HG02610 (cell line): Measurements from ENCODE around the gene MBD4.
"Not testable (repeated sequence)": the region's sequence is repeated elsewhere in the genome, so short reads cannot be mapped to it uniquely, and the experiment has no call there.

Experiments used
- ATAC-seq: cut with Tn5 transposase; IDR thresholded peaks from one replicate; pipeline ENCODE4 v1.9.1; 2021; ENCODE audit warnings: mild to moderate bottlenecking, moderate library complexity; ENCODE audit not compliant: unreplicated experiment

MBD4 gene

DNA sequence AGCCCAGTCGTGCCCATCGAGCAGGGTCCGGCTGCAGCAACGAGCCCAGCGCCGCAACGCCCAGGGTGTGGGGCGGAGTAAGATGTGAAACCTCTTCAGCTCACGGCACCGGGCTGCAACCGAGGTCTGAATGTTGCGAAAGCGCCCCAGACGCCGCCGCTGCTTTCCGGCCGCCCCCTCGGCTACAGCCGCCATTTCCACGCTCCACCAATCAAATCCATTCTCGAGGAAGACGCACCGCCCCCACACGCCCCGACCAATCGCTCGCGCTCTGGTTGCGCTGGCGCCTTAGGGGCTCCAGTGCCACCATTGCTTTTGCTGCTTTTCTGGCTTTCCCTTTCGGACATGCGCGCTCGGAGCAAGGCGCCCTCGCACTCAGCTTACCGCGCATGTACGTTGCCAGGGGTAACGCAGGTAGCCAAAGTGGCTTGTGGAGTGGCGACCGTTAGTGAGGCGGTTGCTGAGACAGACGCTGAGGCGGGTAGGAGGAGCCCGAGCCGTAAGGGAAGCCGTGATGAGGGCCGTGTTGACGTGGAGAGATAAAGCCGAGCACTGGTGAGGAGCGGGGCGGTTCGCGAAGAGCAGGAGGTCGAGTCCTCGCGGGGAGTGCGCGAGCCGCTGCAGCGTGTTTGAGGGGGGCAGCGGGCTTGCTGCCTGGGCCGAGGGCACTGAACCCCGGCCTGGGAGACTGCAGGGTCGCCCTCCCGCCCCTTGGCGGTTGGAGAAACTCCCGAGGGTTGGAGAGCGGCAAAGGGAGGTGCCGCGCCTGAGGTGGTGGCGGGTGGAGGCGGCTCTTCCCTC is at the start of gene MBD4, which contains the start of gene IFT122:
Gene MBD4 (minus strand): TSS at position 132 of the 801 bp plus-strand sequence. CDS start 115 bp downstream, at position 17.
Gene IFT122 (plus strand): TSS at position 408 of the 801 bp plus-strand sequence. CDS start 107 bp downstream, at position 515.
- peak; percentile 92 for ATAC-seq

GRCh38 chr3:129489258-129489657 is 49.5 kb upstream of the MBD4 start:
- not testable (repeated sequence) for ATAC-seq

DNA sequence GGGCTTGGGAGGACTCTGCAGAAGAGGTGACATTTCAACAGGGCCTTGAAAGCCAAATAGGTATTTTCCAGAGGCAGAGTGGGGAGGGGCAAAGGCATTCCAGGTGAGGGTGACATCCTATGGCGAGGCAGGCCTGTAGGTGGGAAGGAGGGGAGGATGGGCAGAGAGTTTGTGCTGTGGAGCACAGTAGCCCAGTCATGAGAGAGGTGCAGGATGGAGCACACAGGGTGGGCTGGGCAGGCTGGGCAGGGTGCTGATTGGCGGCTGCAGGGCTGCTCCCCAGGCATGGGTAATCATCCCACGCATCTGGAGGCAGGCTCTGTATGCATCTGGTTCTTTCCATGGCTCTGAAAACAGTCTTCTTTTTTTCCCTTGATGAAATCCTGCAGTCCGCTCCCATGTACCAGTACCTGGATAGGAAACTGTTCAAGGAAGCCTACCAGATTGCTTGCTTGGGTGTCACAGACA is 48.2 kb upstream of the MBD4 start:
- ATAC-seq = not testable (repeated sequence)

DNA sequence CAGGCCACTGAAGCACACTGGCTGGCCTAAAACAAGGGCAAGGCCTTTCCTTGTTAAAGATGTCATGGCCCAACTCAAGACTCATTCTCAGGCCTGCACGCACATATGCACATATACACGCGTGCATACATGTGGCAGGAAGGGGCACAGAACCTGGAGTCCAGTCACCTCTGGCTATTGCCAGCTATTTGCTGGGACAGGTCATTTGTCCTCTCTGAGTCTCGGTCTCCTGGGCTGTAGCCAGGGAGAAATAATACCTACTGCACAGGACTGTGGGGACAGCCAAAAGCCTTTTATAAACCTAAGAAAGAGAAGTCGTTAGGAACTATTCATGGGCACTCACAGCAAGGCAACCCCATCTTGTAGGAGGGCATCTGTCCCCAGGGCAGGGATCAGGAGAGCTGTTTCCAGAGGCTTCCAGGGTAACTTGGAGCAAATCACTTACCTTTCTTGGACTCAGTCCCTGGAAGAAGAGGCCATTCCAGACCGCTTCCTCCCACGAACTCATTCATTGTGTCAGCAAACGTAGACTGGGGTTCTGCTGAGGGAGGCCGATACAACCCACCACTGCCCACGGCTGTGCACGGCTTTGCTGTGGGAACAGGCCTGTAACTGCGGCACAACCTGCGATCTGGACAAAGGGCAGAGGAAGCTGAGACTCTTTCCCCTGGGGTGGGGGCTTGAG is 47.6 kb upstream of the MBD4 start:
- no peak for ATAC-seq

DNA sequence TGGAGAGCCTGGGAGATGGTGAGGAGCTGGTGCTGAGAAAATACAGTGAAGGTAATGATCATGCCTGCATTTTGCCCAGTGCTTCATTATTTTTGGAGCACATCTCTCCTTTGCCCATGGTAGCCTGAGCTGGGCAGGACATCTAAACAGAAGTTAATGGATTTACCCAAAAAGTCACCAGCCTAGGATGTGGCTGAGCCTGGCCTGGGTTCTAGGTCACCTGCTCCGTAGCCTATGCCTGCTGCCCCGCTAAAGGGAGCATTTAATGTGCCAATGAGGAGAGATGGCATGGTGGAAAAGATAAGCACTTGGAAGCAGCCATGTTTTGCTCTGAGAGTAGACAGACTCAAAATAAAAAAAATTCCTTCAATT is 46.9 kb upstream of the MBD4 start:
- ATAC-seq = no peak

DNA sequence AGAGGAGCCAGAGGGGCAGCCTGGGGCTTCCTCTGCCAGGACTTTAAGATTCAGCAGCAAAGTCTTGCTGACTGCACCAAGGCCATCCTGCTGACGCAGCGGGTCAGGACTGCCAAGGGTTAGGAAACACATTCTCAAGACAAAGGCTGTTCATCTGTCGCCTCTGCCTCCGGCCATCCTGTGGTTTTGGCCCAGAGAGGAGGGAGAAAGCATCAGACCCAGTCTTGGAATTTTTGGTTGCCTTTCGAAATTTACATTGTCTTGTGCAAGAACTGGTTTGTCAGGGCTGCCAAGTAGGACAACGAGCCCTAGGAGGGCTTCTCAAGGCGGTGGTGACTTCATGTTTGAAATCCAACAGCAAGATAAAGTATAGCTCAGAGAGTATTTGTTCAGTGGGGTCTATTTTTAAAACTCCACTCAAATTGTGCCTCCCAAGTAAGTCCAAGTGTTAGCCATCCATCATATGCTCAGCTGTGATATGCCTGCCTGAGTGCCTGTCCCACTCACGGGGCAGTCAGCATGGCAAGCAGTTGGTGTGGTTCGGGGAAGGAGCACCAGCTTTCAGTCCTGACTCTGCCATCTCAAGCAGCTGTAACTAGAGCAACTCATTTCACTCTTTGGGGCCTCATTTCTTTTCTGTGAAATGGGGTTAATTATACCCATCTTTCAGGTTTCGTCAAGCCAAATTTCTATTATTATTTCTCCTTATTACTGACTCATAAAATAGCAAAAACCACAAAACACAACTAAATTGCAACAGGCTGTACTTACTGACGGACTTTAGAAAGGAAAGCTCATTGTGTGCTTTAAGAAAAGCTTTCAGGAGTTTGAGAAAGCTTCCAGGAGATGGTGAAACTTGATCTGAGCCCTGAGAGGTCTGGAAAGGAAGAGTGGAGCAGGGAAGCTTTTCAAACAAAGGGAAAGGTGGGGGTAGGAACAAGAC is 46.2 kb upstream of the MBD4 start:
- no peak for ATAC-seq

- not testable (repeated sequence) for ATAC-seq
Observed at GRCh38 chr3:129485146-129485545, 45.4 kb upstream of the MBD4 start.

DNA sequence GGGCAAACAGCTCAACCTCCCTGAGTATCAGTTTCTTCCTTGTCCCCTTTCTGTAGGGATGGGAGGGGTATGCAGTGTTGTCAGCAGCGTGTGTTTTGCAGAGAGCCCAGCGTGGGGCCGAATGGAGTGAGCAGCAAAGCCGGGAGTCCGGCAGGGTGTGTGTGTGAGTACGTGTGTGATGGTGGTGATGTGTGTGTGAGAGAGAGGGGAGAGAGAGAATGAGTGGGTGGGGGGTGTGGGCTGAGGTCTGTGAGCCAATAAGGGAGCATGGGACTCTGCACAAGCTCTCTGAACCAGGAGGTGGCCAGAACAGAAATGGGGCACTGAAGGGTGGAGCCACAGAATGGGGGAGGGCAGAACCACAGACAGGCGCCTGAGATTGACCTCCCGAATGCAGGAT is 44.1 kb upstream of the MBD4 start:
- no peak for ATAC-seq

GRCh38 chr3:129482721-129483120 is 43.0 kb upstream of the MBD4 start:
- no peak for ATAC-seq

DNA sequence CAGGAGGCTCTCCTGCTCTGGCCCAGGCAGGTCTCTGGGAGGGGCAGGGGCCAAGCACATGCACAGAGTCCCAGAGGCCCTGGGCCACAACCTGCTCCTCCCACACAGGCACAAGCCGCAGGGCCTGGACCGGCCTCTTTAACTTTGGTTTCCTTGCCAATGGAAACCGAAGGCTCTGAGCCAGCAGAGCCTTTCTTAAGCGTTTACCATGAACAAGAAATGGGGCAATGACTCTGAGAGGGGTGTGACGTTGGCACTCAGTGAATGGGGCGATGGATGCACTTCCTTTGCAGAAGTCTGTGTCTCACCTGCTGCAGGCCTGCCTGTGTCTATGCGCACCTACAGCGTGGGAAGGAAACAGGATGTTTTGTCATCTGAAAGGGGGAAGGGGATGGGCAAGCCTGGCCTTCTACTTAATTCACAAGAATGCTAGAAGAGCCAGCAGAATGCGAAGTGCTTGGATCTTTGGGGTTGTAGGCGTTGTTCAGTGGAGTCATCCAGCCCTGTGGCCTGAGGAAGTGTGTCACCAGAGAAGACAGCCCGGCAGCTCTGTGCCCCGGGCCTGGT is 42.1 kb upstream of the MBD4 start:
- no peak for ATAC-seq

GRCh38 chr3:129481225-129481765 is 41.5 kb upstream of the MBD4 start:
- not testable (repeated sequence) for ATAC-seq

GRCh38 chr3:129476586-129476985 is 36.8 kb upstream of the MBD4 start:
- no peak for ATAC-seq

GRCh38 chr3:129475863-129476262 is 36.1 kb upstream of the MBD4 start:
- no peak for ATAC-seq

- ATAC-seq = no peak
Observed at GRCh38 chr3:129474984-129475804, 35.4 kb upstream of the MBD4 start.

GRCh38 chr3:129473769-129474152 is 34.0 kb upstream of the MBD4 start:
- ATAC-seq = no peak

DNA sequence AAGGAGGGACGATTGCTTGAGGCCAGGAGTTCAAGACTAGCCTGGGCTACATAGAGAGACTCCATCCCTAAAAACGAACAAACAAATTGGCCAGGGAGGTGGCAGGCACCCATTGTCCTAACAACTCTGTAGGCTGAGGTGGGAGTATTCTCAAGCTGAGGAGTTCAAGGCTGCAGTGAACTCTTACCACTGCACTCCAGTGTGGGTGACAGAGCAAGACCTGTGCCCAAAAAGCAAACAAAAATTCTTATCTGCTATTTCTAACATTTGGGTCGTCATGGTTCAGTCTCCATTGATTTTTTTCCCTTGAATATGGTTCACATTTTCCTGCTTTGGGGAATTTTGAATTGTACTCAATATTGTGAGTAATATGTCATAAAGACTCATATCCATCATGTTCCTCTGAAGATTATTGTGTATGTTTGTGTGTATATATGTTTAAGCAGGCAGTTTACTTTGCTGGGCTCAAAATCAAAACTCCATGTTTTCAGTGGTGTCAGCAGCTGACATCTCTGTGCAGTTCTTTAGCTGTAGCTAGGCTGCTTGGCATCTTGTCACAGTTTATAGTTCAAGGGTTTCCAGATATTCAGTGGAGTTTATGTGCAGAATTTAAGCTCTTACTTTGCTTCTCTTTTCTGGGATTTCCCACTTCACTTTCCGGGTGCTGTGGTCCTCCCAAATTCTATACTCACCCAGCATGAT is 33.5 kb upstream of the MBD4 start:
- ATAC-seq = no peak

GRCh38 chr3:129470861-129471260 is 31.1 kb upstream of the MBD4 start:
- ATAC-seq = no peak

GRCh38 chr3:129469026-129469425 is 29.3 kb upstream of the MBD4 start:
- ATAC-seq = no peak

DNA sequence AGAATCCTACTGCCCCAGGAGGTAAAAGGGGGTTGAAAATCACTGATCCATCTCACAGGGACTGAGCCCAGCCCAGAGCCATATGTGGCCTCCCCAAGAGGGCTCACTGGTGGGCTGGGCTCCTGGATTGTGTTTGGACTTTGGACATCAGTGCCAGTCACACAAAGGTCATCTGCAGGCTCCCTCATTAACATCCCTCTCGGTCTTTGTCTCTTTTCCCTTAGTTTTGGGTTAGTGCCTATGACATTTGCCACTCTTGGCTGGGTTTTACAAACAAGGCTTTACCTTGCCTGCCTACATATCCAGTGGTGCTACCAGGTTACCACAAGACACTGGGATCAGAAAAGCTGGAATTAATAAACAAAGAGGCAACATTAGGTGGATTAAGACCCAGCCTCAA is 28.2 kb upstream of the MBD4 start:
- ATAC-seq = no peak
